Activated CD8-positive, alpha-beta T cell treated with anti-CD3 and anti-CD28 coated beads for 36 hours (primary cell): ENCODE results near the gene TDRKH. TPM values are rescaled to one million over a fixed set of nuclear protein-coding genes. Genes with fewer than 3 reads are reported as not detected.
"Not testable (repeated sequence)": the region's sequence is repeated elsewhere in the genome, so short reads cannot be mapped to it uniquely, and the experiment has no call there.

Experiments used
- ATAC-seq: fragments of 200-7000 bp; cut with Tn5 transposase; one replicate; pipeline ENCODE4 v1.10.0; 2021; ENCODE audit warnings: mild to moderate bottlenecking, moderate library complexity
- CTCF ChIA-PET: fragments of 350-600 bp; sonication (Branson Sonifier 250); formaldehyde crosslinking; loops from one replicate; lab custom pipeline; 2021; ENCODE audit warnings: antibody characterized with exemption; lab: Charles Lee
- POLR2A ChIA-PET: fragments of 350-600 bp; sonication (Branson Sonifier 250); formaldehyde crosslinking; loops from one replicate; lab custom pipeline; 2021; ENCODE audit warnings: antibody characterized with exemption; lab: Charles Lee
- DNase-seq: peaks from one replicate; pipeline ENCODE4 v3.0.0-alpha.2; 2020
- H3K27ac Mint-ChIP-seq: one replicate; pipeline ENCODE4 v1.8.0; 2021; ENCODE audit warnings: mild to moderate bottlenecking, mixed read lengths
- H3K27me3 Mint-ChIP-seq: one replicate; pipeline ENCODE4 v1.8.0; 2021; ENCODE audit warnings: mixed read lengths
- H3K36me3 Mint-ChIP-seq: one replicate; pipeline ENCODE4 v1.8.0; 2021; ENCODE audit warnings: low read depth, mixed read lengths
- H3K4me1 Mint-ChIP-seq: one replicate; pipeline ENCODE4 v1.8.0; 2021; ENCODE audit warnings: low read depth, mixed read lengths
- H3K4me3 Mint-ChIP-seq: one replicate; pipeline ENCODE4 v1.8.0; 2021; ENCODE audit warnings: mild to moderate bottlenecking, moderate library complexity, mixed read lengths
- H3K9me3 Mint-ChIP-seq: one replicate; pipeline ENCODE4 v1.8.0; 2021; ENCODE audit warnings: mixed read lengths
- CTCF ChIP-seq: fragments of 200-600 bp; IDR thresholded peaks from one replicate; pipeline ENCODE4 v1.8.0; 2022; ENCODE audit warnings: antibody characterized with exemption, mild to moderate bottlenecking
- intact Hi-C: fragments of 100-400 bp; cut with micrococcal nuclease; formaldehyde crosslinking; loops from one replicate; pipeline ENCODE4 v1.10.0; 2022
- total RNA-seq, 2 experiments: library from RNA; stranded (reverse); gene quantifications; one replicate each; pipeline ENCODE4 v1.2.3, GENCODE V29; 2021

TDRKH gene
- total RNA-seq, 2 experiments from 2014 or later: 9.7 to 10.5 TPM

GRCh38 chr1:151756291-151756690 lies 34.0 kb downstream of the TDRKH start:
- ATAC-seq (peak; percentile 91), DNase-seq (no peak)
- TF ChIP-seq CTCF: no peak
- Mint-ChIP-seq H3K36me3 (peaks cover 28% of the 10 kb centered on the region), H3K4me1 (peaks cover 12% of the 10 kb centered on the region), H3K4me3 (no peak overlapping the region), H3K27ac (peak overlapping the region; percentile 77), H3K27me3 (no peaks in the 10 kb centered on the region), H3K9me3 (no peaks in the 10 kb centered on the region)
- POLR2A ChIA-PET: interaction anchor here (0.9 to 1.2 kb wide), 3 partner anchors 13 to 77 kb away, joined by 3 read pairs; no protein-coding TSS in a partner anchor
- intact Hi-C loops: no loop called here
- CTCF ChIA-PET: interaction anchor here (1.0 to 1.1 kb wide), 2 partner anchors 80 to 147 kb away, joined by 3 to 4 read pairs; no protein-coding TSS in a partner anchor

GRCh38 chr1:151741516-151741915 lies 48.8 kb downstream of the TDRKH start:
- no peak overlapping the region for H3K27ac Mint-ChIP-seq
- ChIA-PET POLR2A (no interaction called here), CTCF (no interaction called here)
- DNase-seq: no peak
- no peak for TF ChIP-seq CTCF
- peaks cover 10% of the 10 kb centered on the region for H3K9me3 Mint-ChIP-seq
- no peak overlapping the region for H3K4me3 Mint-ChIP-seq
- peaks cover 3% of the 10 kb centered on the region for H3K36me3 Mint-ChIP-seq
- intact Hi-C loops: no loop called here
- ATAC-seq: no peak
- peaks cover 4% of the 10 kb centered on the region for H3K4me1 Mint-ChIP-seq
- peaks cover 5% of the 10 kb centered on the region for H3K27me3 Mint-ChIP-seq

- Mint-ChIP-seq H3K9me3 (peaks cover 10% of the 10 kb centered on the region), H3K36me3 (peaks cover 3% of the 10 kb centered on the region), H3K4me1 (peaks cover 4% of the 10 kb centered on the region), H3K4me3 (no peak overlapping the region), H3K27ac (no peak overlapping the region), H3K27me3 (peaks cover 2% of the 10 kb centered on the region)
- no peak for TF ChIP-seq CTCF
- ATAC-seq (no peak), DNase-seq (no peak)
- POLR2A ChIA-PET: interaction anchor here (0.8 kb wide), 1 partner anchor 23 kb away, joined by 3 read pairs; the partner anchor contains the start of gene MRPL9
- CTCF ChIA-PET: interaction anchor here (1.6 kb wide), 1 partner anchor 146 kb away, joined by 6 read pairs; no protein-coding TSS in a partner anchor
- intact Hi-C loops: loop anchor here (5.0 to 10.0 kb wide), 2 partner anchors 147 to 295 kb away; no protein-coding TSS in a partner anchor
Observed at GRCh38 chr1:151739590-151740355, 50.5 kb downstream of the TDRKH start.

GRCh38 chr1:151737479-151737878 lies 52.8 kb downstream of the TDRKH start:
- ChIA-PET CTCF (no interaction called here), POLR2A (no interaction called here)
- Mint-ChIP-seq H3K27me3 (peaks cover 4% of the 10 kb centered on the region), H3K27ac (no peak overlapping the region), H3K4me3 (no peak overlapping the region), H3K36me3 (peaks cover 3% of the 10 kb centered on the region), H3K4me1 (peaks cover 4% of the 10 kb centered on the region), H3K9me3 (peaks cover 10% of the 10 kb centered on the region)
- no peak for DNase-seq
- intact Hi-C loops: loop anchor here (5.0 to 10.0 kb wide), 2 partner anchors 145 to 293 kb away; no protein-coding TSS in a partner anchor
- no peak for TF ChIP-seq CTCF
- no peak for ATAC-seq

- no peak for DNase-seq
- intact Hi-C loops: loop anchor here (5.0 to 10.0 kb wide), 2 partner anchors 145 to 292 kb away; no protein-coding TSS in a partner anchor
- H3K27ac Mint-ChIP-seq: no peak overlapping the region
- peaks cover 4% of the 10 kb centered on the region for H3K27me3 Mint-ChIP-seq
- H3K4me3 Mint-ChIP-seq: no peak overlapping the region
- peaks cover 10% of the 10 kb centered on the region for H3K9me3 Mint-ChIP-seq
- TF ChIP-seq CTCF: no peak
- peaks cover 4% of the 10 kb centered on the region for H3K4me1 Mint-ChIP-seq
- POLR2A ChIA-PET: no interaction called here
- CTCF ChIA-PET: no interaction called here
- peaks cover 3% of the 10 kb centered on the region for H3K36me3 Mint-ChIP-seq
- ATAC-seq: no peak
Observed at GRCh38 chr1:151737026-151737425, 53.3 kb downstream of the TDRKH start.

- H3K27me3 Mint-ChIP-seq: peaks cover 14% of the 10 kb centered on the region
- H3K9me3 Mint-ChIP-seq: peaks cover 10% of the 10 kb centered on the region
- intact Hi-C loops: loop anchor here (10.0 kb wide), 1 partner anchor 289 kb away; no protein-coding TSS in a partner anchor
- ATAC-seq, H3K27ac Mint-ChIP-seq, H3K36me3 Mint-ChIP-seq, H3K4me3 Mint-ChIP-seq, H3K4me1 Mint-ChIP-seq, DNase-seq, POLR2A ChIA-PET: not testable (repeated sequence)
- CTCF ChIA-PET: interaction anchor here (1.0 to 3.5 kb wide), 20 partner anchors 11 to 433 kb away, joined by 3 to 34 read pairs (median 4); partner anchors contain the start of genes CELF3 and RIIAD1
Observed at GRCh38 chr1:151733995-151734394, 56.3 kb downstream of the TDRKH start.
